K562 (cell line): ENCODE measurements around the gene EXOC4. TPM values are rescaled to one million over a fixed set of nuclear protein-coding genes. Genes with fewer than 3 reads are reported as not detected.
A peak's percentile ranks its signal among the peaks of the same experiment; 100 is the strongest.

Experiments used
- ATAC-seq: fragments of 200-7000 bp; cut with Tn5 transposase; 3 replicates; pipeline ENCODE4 v1.9.1; 2020; ENCODE audit warnings: moderate library complexity
- BruUV-seq: library from RNA; stranded (reverse); fragments of 400-500 nt; replicated peaks from 2 replicates; lab custom pipeline; 2021; lab: Mats Ljungman, UMichigan
- CTCF ChIA-PET: fragments of 300-600 bp; formaldehyde crosslinking; extraction: SDS; loops from one replicate; lab custom pipeline; 2021; ENCODE audit warnings: low intra/inter-chr PET ratio; lab: Yijun Ruan, JAX
- POLR2A ChIA-PET: fragments of 300-600, 350-650 bp; sonication (Branson Sonifier 250); formaldehyde crosslinking; extraction: SDS; loops from one replicate; lab custom pipeline; 2021; ENCODE audit warnings: antibody characterized with exemption, inconsistent platforms; lab: Yijun Ruan, JAX
- DNase-seq, 4 experiments: peaks; one replicate each; pipeline versions ENCODE4 v3.0.0 to v3.0.0-alpha.2; 2011 to 2018; ENCODE audit warnings: low spot score in 3 of 4, mixed read lengths in 3 of 4; ENCODE audit errors: extremely low read depth in 1 of 4
- FAIRE-seq: peaks from 2 replicates; lab custom pipeline; 2011; peaks lifted over from hg19 to GRCh38; lab: Jason Lieb, UNC
- H2AFZ ChIP-seq: 2 replicates; pipeline ENCODE4 v1.6.0; 2011; ENCODE audit warnings: low read depth, low read length, control low read depth, inconsistent platforms
- H3K27ac ChIP-seq: fragments of 200-600 bp; 3 replicates; pipeline ENCODE4 v1.8.0; 2011; ENCODE audit warnings: low read depth, mild to moderate bottlenecking, control low read depth, inconsistent platforms, low read length, moderate library complexity, mixed read lengths; ENCODE audit errors: extremely low read depth
- H3K27me3 ChIP-seq, 2 experiments: fragments of 300-600 bp in 1 of 2; 2 replicates in 1 of 2; 3 replicates in 1 of 2; pipeline versions ENCODE4 v1.6.0 to v1.8.0; 2011; ENCODE audit warnings: inconsistent platforms in 2 of 2, low read length in 2 of 2, mild to moderate bottlenecking in 1 of 2, mixed read lengths in 1 of 2, moderate library complexity in 1 of 2; ENCODE audit not compliant: control insufficient read depth in 2 of 2, insufficient read depth in 2 of 2
- H3K36me3 ChIP-seq: fragments of 300-600 bp; 3 replicates; pipeline ENCODE4 v1.8.0; 2011; ENCODE audit warnings: mild to moderate bottlenecking, low read length, inconsistent platforms; ENCODE audit not compliant: control insufficient read depth, insufficient read depth
- H3K4me1 ChIP-seq, 2 experiments: fragments of 200-600 bp in 1 of 2; replicated peaks in 1 of 2; 2 replicates in 1 of 2; 3 replicates in 1 of 2; pipeline versions ENCODE4 v1.5.1 to v1.8.0; 2011; ENCODE audit warnings: inconsistent platforms in 2 of 2, low read length in 2 of 2, mild to moderate bottlenecking in 1 of 2, mixed read lengths in 1 of 2, moderate library complexity in 1 of 2; ENCODE audit not compliant: control insufficient read depth in 2 of 2, insufficient read depth in 2 of 2
- H3K4me2 ChIP-seq: 2 replicates; pipeline ENCODE4 v1.6.1; 2011; ENCODE audit warnings: low read length, control low read depth, inconsistent platforms, mixed read lengths; ENCODE audit not compliant: insufficient read depth
- H3K4me3 ChIP-seq: fragments of 200-600 bp; sonication (generic), shearing (Covaris generic); 2 replicates; pipeline ENCODE4 v1.5.1; 2016; ENCODE audit warnings: control low read depth, inconsistent platforms
- H3K79me2 ChIP-seq: fragments of 200-600 bp; 3 replicates; pipeline ENCODE4 v1.8.0; 2011; ENCODE audit warnings: low read length, inconsistent platforms; ENCODE audit not compliant: control insufficient read depth, insufficient read depth
- H3K9ac ChIP-seq, 2 experiments: 2 replicates each; pipeline versions ENCODE4 v1.6.0 to v1.6.1; 2011; ENCODE audit warnings: low read depth in 2 of 2, low read length in 2 of 2, control low read depth in 1 of 2, inconsistent platforms in 1 of 2, mild to moderate bottlenecking in 1 of 2, mixed read lengths in 1 of 2; ENCODE audit not compliant: insufficient read depth in 1 of 2
- H3K9me1 ChIP-seq: one replicate; pipeline ENCODE4 v1.6.0; 2011; ENCODE audit warnings: inconsistent platforms, mild to moderate bottlenecking, low read length, moderate library complexity; ENCODE audit not compliant: control insufficient read depth, insufficient read depth
- H3K9me3 ChIP-seq: replicated peaks from 2 replicates; pipeline ENCODE4 v1.5.1; 2011; ENCODE audit warnings: low read depth, low read length, inconsistent platforms; ENCODE audit not compliant: control insufficient read depth, insufficient read depth
- H4K20me1 ChIP-seq: replicated peaks from 2 replicates; pipeline ENCODE4 v1.6.1; 2011; ENCODE audit warnings: low read length, inconsistent platforms, mixed read lengths; ENCODE audit not compliant: control insufficient read depth, insufficient read depth
- ARID1B ChIP-seq: fragments of 450-650 bp; IDR thresholded peaks from 2 replicates; pipeline ENCODE4 v1.6.1; 2016; ENCODE audit warnings: antibody characterized with exemption, mild to moderate bottlenecking, inconsistent platforms
- CBFB ChIP-seq: sonication (generic); formaldehyde crosslinking; IDR thresholded peaks from 2 replicates; pipeline ENCODE4 v1.4.0; 2020; ENCODE audit warnings: mild to moderate bottlenecking, missing genetic modification reagents
- CREM ChIP-seq: IDR thresholded peaks from 2 replicates; pipeline ENCODE4 v1.6.1; 2014; ENCODE audit warnings: antibody characterized with exemption, low read depth
- E2F8 ChIP-seq: fragments of 450-650 bp; IDR thresholded peaks from 2 replicates; pipeline ENCODE4 v1.7.1; 2018; ENCODE audit warnings: mild to moderate bottlenecking, low read depth; ENCODE audit not compliant: partially characterized antibody
- HLTF ChIP-seq: fragments of 450-650 bp; IDR thresholded peaks from 2 replicates; pipeline ENCODE4 v1.6.1; 2016
- MAFF ChIP-seq: IDR thresholded peaks from 2 replicates; pipeline ENCODE4 v1.6.1; 2012; ENCODE audit warnings: low read length, improper control_type of control experiment
- MBD2 ChIP-seq: sonication (generic); IDR thresholded peaks from 2 replicates; pipeline ENCODE4 v1.6.1; 2016; ENCODE audit warnings: low read depth, borderline replicate concordance
- MEF2D ChIP-seq: conservative IDR thresholded peaks from 2 replicates; pipeline ENCODE4 v1.6.1; 2016; ENCODE audit warnings: low read depth, missing genetic modification characterization, missing compliant biosample characterization
- MYNN ChIP-seq, 2 experiments: sonication (generic); formaldehyde crosslinking in 1 of 2; IDR thresholded peaks; 2 replicates each; pipeline versions ENCODE4 v1.5.0 to v1.6.1; 2016 to 2020; ENCODE audit warnings: antibody characterized with exemption in 1 of 2, missing genetic modification reagents in 1 of 2
- NFE2 ChIP-seq: IDR thresholded peaks from 2 replicates; pipeline ENCODE4 v1.6.1; 2014; ENCODE audit warnings: antibody characterized with exemption, low read depth
- SIN3A ChIP-seq, 2 experiments: fragments of 150-350 bp in 1 of 2; IDR thresholded peaks; 2 replicates each; pipeline ENCODE4 v1.6.1; 2011 to 2016; ENCODE audit warnings: borderline replicate concordance in 2 of 2, low read depth in 2 of 2, low read length in 2 of 2, mild to moderate bottlenecking in 2 of 2, moderate library complexity in 2 of 2; ENCODE audit not compliant: control insufficient read depth in 1 of 2
- SPI1 ChIP-seq: IDR thresholded peaks from 2 replicates; pipeline ENCODE4 v1.6.1; 2011; ENCODE audit warnings: low read depth, low read length, control low read depth, borderline replicate concordance
- ZNF740 ChIP-seq, 3 experiments: fragments of 200-800 bp in 1 of 3; sonication (Bioruptor generic) in 1 of 3; sonication (generic) in 1 of 3; formaldehyde crosslinking in 1 of 3; IDR thresholded peaks; 2 replicates each; pipeline versions ENCODE4 v1.6.1 to v1.8.0; 2016 to 2022; ENCODE audit warnings: mild to moderate bottlenecking in 2 of 3, missing compliant biosample characterization in 2 of 3, missing genetic modification characterization in 2 of 3, missing genetic modification reagents in 1 of 3
- WGBS: fragments of 100-300 bp; shearing (Covaris generic); methylation state at CpG from one replicate; pipeline ENCODE4 v1.1.6; 2016; ENCODE audit warnings: low coverage, mixed read lengths; ENCODE audit not compliant: insufficient coverage; ENCODE audit errors: missing lambda C conversion rate; 5-methylcytosine and 5-hydroxymethylcytosine counted together
- in situ Hi-C: fragments of 300-500 bp; cut with MboI; formaldehyde crosslinking; loops from 4 replicates; pipeline ENCODE4 v1.15.0; 2018; ENCODE audit warnings: inconsistent platforms, mixed read lengths
- intact Hi-C: fragments of 100-400 bp; cut with micrococcal nuclease; formaldehyde crosslinking; loops from 2 replicates; pipeline ENCODE4 v1.14.2; 2022
- polyA plus RNA-seq, 8 experiments: library from polyadenylated mRNA; depleted of rRNA in 4 of 8; stranded (reverse) in 5 of 8; unstranded in 3 of 8; fragments of >200 nt; fragmentation: Nextera tagmentation in 2 of 8; fragmentation: Illumina TruSeq in 1 of 8; extraction: Ambion mirVana in 2 of 8; extraction: Trizol in 1 of 8; gene quantifications; 2 replicates each; pipeline versions ENCODE4 v1.2.1 to v1.2.3, GENCODE V29; 2011 to 2014; ENCODE audit warnings: inconsistent platforms in 1 of 8, missing spikeins in 1 of 8
- total RNA-seq, 7 experiments: library from RNA; depleted of rRNA in 6 of 7; stranded (reverse); fragments of >200 nt in 6 of 7; fragmentation: Illumina TruSeq in 2 of 7; extraction: Trizol in 2 of 7; gene quantifications; 2 replicates each; pipeline versions ENCODE4 v1.2.1 to v1.2.3, GENCODE V29; 2011 to 2021; ENCODE audit warnings: low replicate concordance in 1 of 7
- TF ChIP-seq, protein P1 (sequence below): fragments of 250-450 bp; sonication (Bioruptor Pico); IDR thresholded peaks from 2 replicates; pipeline ENCODE4 v1.6.1; 2021; ENCODE audit warnings: mild to moderate bottlenecking
- TF ChIP-seq, protein P2 (sequence below), 2 experiments: fragments of 450-650 bp; IDR thresholded peaks; 2 replicates each; pipeline ENCODE4 v1.6.1; 2016
- TF ChIP-seq, protein P3 (sequence below): fragments of 450-650 bp; IDR thresholded peaks from 2 replicates; pipeline ENCODE4 v1.6.1; 2016

EXOC4 gene
- total and polyA plus RNA-seq, 9 of the 15 experiments (the other 6 are each of a cell fraction or from before 2014, with no cell fraction given) = 18.5 to 73.1 (median 46.6) TPM

GRCh38 chr7:133282094-133282493 lies 29.2 kb downstream of the EXOC4 start:
- no TSS peak for BruUV-seq
- Histone ChIP-seq H3K4me1 (no peaks in the 10 kb centered on the region), H3K9ac (no peak overlapping the region), H2AFZ (no peak overlapping the region), H3K79me2 (peaks cover 3% of the 10 kb centered on the region; the same call in 1 of the 3 replicates), H4K20me1 (no peaks in the 10 kb centered on the region), H3K9me3 (no peaks in the 10 kb centered on the region), H3K4me2 (no peak overlapping the region), H3K9me1 (no peaks in the 10 kb centered on the region), H3K27me3 (no peaks in the 10 kb centered on the region), H3K36me3 (peaks cover 14% of the 10 kb centered on the region; the same call in 2 of the 3 replicates), H3K4me3 (no peak overlapping the region), H3K27ac (peak overlapping the region; percentile 46; the same call in 1 of the 3 replicates)
- intact Hi-C loops = no loop called here
- no peak for FAIRE-seq
- DNase-seq = no peak
- CTCF ChIA-PET = no interaction called here
- 32% methylated on average over 1 of the region's 1 CpG for WGBS
- in situ Hi-C loops = no loop called here
- peak; percentile 78 for ATAC-seq
- POLR2A ChIA-PET = interaction anchor here (0.6 to 1.1 kb wide), 2 partner anchors 11 to 181 kb away, joined by 3 to 5 read pairs; no protein-coding TSS in a partner anchor
- TF ChIP-seq MEF2D = no peak
- TF ChIP-seq ZNF740 (CRISPR knock-in tag; IDR thresholded peaks at IDR 0.05) = no peak
- TF ChIP-seq ZNF740 (tag; IDR thresholded peaks at IDR 0.05) = no peak
- TF ChIP-seq, protein P1, sequence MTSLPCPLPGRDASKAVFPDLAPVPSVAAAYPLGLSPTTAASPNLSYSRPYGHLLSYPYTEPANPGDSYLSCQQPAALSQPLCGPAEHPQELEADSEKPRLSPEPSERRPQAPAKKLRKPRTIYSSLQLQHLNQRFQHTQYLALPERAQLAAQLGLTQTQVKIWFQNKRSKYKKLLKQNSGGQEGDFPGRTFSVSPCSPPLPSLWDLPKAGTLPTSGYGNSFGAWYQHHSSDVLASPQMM (CRISPR knock-in tag) = no peak
- no peak for TF ChIP-seq CBFB (CRISPR knock-in tag)
- peak; percentile 75 for TF ChIP-seq NFE2
- TF ChIP-seq MAFF = peak; percentile 74
- TF ChIP-seq MBD2 = no peak
- TF ChIP-seq, protein P2, sequence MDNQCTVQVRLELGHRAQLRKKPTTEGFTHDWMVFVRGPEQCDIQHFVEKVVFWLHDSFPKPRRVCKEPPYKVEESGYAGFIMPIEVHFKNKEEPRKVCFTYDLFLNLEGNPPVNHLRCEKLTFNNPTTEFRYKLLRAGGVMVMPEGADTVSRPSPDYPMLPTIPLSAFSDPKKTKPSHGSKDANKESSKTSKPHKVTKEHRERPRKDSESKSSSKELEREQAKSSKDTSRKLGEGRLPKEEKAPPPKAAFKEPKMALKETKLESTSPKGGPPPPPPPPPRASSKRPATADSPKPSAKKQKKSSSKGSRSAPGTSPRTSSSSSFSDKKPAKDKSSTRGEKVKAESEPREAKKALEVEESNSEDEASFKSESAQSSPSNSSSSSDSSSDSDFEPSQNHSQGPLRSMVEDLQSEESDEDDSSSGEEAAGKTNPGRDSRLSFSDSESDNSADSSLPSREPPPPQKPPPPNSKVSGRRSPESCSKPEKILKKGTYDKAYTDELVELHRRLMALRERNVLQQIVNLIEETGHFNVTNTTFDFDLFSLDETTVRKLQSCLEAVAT (IDR thresholded peaks at IDR 0.05) = no peak
- TF ChIP-seq HLTF = no peak
- TF ChIP-seq SIN3A (IDR thresholded peaks at IDR 0.05; ENCODE audit: borderline replicate concordance in 2 of 2, control insufficient read depth in 1 of 2, low read depth in 2 of 2, low read length in 2 of 2) = no peak
- TF ChIP-seq E2F8 = no peak
- no peak for TF ChIP-seq CREM
- peak; percentile 18; the same call in 1 of the 2 replicates for TF ChIP-seq ARID1B
- TF ChIP-seq, protein P3, sequence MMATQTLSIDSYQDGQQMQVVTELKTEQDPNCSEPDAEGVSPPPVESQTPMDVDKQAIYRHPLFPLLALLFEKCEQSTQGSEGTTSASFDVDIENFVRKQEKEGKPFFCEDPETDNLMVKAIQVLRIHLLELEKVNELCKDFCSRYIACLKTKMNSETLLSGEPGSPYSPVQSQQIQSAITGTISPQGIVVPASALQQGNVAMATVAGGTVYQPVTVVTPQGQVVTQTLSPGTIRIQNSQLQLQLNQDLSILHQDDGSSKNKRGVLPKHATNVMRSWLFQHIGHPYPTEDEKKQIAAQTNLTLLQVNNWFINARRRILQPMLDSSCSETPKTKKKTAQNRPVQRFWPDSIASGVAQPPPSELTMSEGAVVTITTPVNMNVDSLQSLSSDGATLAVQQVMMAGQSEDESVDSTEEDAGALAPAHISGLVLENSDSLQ = no peak
- TF ChIP-seq MYNN (IDR thresholded peaks at IDR 0.05) = no peak
- no peak for TF ChIP-seq MYNN (CRISPR knock-in tag; IDR thresholded peaks at IDR 0.05)
- no peak for TF ChIP-seq SPI1
